VCaP (cell line): ENCODE data around the gene FGF8.

ENCODE experiments used
- H3K27ac ChIP-seq: fragments of 450-650 bp; 2 replicates; pipeline ENCODE4 v1.5.1; 2017
- TF ChIP-seq, protein P1 (sequence below): fragments of 450-650 bp; conservative IDR thresholded peaks from 2 replicates; pipeline ENCODE4 v1.5.1; 2017; ENCODE audit warnings: mild to moderate bottlenecking, moderate library complexity

Gene FGF8

DNA sequence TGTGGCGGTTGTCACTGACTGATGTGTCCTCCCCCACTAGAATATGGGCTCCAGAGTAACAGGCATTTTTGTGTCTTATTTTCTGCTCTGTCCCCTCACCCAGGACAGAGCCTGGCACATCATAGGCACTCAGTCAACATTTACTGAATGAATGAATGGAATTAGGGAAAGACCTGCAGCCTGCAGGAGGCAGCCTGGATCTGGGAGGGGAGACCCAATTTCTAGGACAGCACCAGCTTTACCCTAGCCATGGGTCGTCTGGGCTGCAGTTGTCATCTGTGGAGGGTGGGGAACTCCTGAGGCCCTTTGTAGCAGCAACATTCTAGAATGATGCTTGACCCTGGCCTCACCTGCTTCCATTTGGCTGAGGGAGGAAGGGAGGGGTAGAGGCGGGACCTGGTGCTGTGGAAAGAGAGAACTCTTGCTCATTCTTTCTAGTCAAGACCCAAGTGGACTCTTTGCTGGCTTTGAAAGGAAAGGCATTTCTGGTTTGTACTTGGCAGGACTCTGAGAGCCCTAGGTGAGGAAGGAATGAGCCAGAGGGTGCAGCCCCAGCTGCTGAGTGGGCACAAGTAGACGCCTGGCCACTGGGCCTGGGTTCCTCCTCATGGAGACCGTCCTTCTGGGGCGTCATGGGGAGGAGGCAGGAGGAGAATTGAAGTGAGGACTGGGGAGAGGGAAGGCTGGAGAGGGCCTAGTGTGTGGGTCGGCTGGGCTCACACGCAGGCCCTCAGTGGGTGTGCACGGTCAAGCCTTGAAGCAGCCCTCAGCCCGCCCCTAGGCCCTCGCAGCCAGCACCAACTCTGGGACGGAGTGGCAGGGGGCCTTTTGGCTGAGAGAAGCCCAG is 8.9 kb downstream of the FGF8 start:
- TF ChIP-seq, protein P1, sequence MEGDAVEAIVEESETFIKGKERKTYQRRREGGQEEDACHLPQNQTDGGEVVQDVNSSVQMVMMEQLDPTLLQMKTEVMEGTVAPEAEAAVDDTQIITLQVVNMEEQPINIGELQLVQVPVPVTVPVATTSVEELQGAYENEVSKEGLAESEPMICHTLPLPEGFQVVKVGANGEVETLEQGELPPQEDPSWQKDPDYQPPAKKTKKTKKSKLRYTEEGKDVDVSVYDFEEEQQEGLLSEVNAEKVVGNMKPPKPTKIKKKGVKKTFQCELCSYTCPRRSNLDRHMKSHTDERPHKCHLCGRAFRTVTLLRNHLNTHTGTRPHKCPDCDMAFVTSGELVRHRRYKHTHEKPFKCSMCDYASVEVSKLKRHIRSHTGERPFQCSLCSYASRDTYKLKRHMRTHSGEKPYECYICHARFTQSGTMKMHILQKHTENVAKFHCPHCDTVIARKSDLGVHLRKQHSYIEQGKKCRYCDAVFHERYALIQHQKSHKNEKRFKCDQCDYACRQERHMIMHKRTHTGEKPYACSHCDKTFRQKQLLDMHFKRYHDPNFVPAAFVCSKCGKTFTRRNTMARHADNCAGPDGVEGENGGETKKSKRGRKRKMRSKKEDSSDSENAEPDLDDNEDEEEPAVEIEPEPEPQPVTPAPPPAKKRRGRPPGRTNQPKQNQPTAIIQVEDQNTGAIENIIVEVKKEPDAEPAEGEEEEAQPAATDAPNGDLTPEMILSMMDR: no peak
- no peak overlapping the region for H3K27ac ChIP-seq

- no peak overlapping the region for H3K27ac ChIP-seq
- TF ChIP-seq, protein P1: no peak
Measured at GRCh38 chr10:101766306-101766705, 9.6 kb downstream of the FGF8 start.

GRCh38 chr10:101763141-101763846 is 12.6 kb downstream of the FGF8 start:
- H3K27ac ChIP-seq: no peak overlapping the region
- TF ChIP-seq, protein P1: no peak

DNA sequence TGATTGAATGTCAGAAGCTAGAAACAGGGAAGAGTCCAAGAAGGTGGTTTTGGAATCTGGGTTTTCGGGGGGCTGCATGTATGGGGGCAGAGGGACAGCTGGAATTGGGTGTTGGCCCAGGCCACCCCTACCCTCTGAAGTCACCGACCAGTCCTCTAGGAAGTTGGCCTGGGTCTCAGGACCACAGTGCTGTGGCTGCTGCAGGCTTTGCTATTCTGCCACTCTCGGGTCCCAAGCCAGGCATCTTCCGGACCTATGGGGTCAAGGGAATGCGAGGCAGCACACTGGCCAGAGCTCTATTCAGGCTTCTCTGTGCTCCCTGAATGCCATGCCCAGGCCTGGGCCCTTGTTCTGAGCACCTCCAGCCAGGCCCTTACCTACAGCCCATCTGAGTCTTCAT is 13.2 kb downstream of the FGF8 start:
- H3K27ac ChIP-seq: no peak overlapping the region
- TF ChIP-seq, protein P1: no peak

- H3K27ac ChIP-seq: no peak overlapping the region
- TF ChIP-seq, protein P1: no peak
Measured at GRCh38 chr10:101761226-101761625, 14.7 kb downstream of the FGF8 start.

DNA sequence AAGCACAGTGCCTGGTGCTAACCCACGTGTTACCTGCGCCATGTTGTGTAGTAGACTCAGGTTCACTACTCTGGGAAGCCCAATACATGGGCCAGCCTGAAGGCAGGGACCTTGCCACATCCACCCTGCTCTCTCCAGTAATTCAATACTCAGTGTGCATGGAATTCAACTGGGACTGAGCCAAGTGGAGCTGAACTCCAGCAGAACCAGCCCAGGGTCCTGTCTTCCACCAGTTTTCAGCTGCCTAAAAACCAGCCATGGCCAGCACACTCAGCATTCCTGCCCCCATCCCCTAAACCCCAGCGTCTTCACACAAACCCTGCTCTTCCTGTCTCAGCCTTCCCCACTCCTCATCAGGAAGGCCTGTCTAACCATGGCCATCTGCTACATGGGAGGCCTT is 15.4 kb downstream of the FGF8 start:
- no peak overlapping the region for H3K27ac ChIP-seq
- TF ChIP-seq, protein P1: no peak

DNA sequence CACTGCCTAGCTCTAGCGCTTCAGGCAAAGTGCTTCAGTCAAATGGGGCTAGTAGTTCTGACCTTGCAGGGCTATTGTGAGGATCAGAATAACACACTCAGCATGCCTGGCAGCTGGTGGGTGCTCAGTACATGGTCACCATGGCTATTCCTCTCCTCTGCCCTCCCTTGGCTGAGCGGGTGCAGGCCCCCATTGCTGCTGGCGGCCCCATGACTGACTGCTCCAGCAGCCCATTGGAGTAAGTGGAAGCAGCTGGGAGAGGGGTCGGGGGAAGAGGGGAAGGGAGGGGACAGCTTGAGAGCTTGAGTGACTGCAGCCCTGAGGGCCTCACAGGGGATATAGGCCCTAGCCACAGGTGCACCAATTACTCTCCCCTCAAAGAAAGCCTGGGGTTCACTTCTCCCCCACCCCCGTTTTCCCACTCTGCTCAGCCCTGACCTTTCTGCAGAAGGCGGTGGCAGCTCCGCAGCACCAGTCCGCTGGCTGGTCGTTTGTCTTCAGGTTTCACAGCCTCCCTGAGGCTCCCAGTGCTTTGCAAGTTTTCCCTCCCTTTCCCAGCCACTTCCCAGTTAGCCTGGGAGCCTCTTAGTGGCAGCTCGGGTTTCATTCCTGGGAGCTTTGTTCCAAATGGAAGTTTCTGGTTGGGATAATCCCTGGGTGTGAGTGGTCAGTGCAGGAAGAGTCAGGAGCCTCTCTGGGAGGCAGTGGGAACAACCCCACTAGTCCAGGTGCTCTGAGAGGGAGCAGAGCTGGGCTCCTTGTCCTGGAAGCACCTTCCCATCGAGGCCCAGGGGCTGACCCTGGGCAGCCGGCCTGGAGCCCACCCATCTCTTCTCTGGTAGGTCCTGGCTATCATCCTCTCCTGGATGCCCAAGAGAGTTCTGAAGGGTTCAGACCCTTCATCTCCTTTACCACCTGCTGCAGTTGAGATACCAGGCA is 16.3 kb downstream of the FGF8 start:
- H3K27ac ChIP-seq: no peak overlapping the region
- TF ChIP-seq, protein P1: no peak
